ENCODE measurements around the gene PRXL2B.

GRCh38 chr1:2633366-2633935 lies 46.9 kb downstream of the PRXL2B start:
- TF ChIP-seq RAD21 (IDR thresholded peaks at IDR 0.05), result no peak
- TF ChIP-seq CTCF (IDR thresholded peaks at IDR 0.05; ENCODE audit: low read depth, low read length, missing input control), result no peak
- TF ChIP-seq TAF1 (conservative IDR thresholded peaks at IDR 0.05), result no peak
